Measurements from ENCODE around the gene SAP30BP. TPM values are rescaled to one million over a fixed set of nuclear protein-coding genes. Genes with fewer than 3 reads are reported as not detected.

SAP30BP gene
- total and polyA plus RNA-seq, 2 of the 13 experiments (the other 11 are each of a cell fraction or from before 2014, with no cell fraction given) = 67.7 to 99.4 TPM

- TF ChIP-seq KIAA2018 (CRISPR knock-in tag; IDR thresholded peaks at IDR 0.05; ENCODE audit: borderline replicate concordance) = no peak
- TF ChIP-seq MAFK (conservative IDR thresholded peaks at IDR 0.05 in 1 of 2, IDR thresholded peaks at IDR 0.05 in 1 of 2; ENCODE audit: low read length in 2 of 2) = no peak
- no peak for TF ChIP-seq TGIF2 (CRISPR knock-in tag; IDR thresholded peaks at IDR 0.05)
- no peak for TF ChIP-seq REXO4 (CRISPR knock-in tag; IDR thresholded peaks at IDR 0.05; ENCODE audit: borderline replicate concordance)
- no peak for TF ChIP-seq POLR2G (IDR thresholded peaks at IDR 0.05; ENCODE audit: low read depth, low read length)
- no peak for TF ChIP-seq CCAR2 (optimal IDR thresholded peaks at IDR 0.05; ENCODE audit: low read depth, low read length)
- peak; percentile 55; the same call in 1 of the 2 replicates for TF ChIP-seq ZNF263 (CRISPR knock-in tag; IDR thresholded peaks at IDR 0.05)
- no peak for TF ChIP-seq ZNF740 (CRISPR knock-in tag; IDR thresholded peaks at IDR 0.05)
- 0 out of 2 replicates have a peak, but pooled peaks have one; percentile 32 for TF ChIP-seq ZHX1 (CRISPR knock-in tag; IDR thresholded peaks at IDR 0.05; ENCODE audit: low read depth)
- TF ChIP-seq ZSCAN12 (CRISPR knock-in tag; IDR thresholded peaks at IDR 0.05) = no peak
- TF ChIP-seq ZNF441 (CRISPR knock-in tag; IDR thresholded peaks at IDR 0.05; ENCODE audit: borderline replicate concordance) = no peak
- 0 out of 2 replicates have a peak, but pooled peaks have one; percentile 35 for TF ChIP-seq ZNF605 (CRISPR knock-in tag; IDR thresholded peaks at IDR 0.05)
- TF ChIP-seq ELK4 (CRISPR knock-in tag; IDR thresholded peaks at IDR 0.05; ENCODE audit: borderline replicate concordance) = no peak
- no peak for TF ChIP-seq TSC22D2 (CRISPR knock-in tag; IDR thresholded peaks at IDR 0.05; ENCODE audit: borderline replicate concordance)
- TF ChIP-seq THAP8 (CRISPR knock-in tag; IDR thresholded peaks at IDR 0.05; ENCODE audit: borderline replicate concordance) = no peak
Observed at GRCh38 chr17:75720656-75721462, 53.7 kb downstream of the SAP30BP start, which contains the start of gene ITGB4 (continued).
